ENCODE measurements around the gene BMPR1A. TPM values are rescaled to one million over a fixed set of nuclear protein-coding genes. Genes with fewer than 3 reads are reported as not detected.

BMPR1A gene
- total RNA-seq, 1 donor from 2014 or later: 11.8 TPM

- intact Hi-C loops (cut with micrococcal nuclease): no loop called here
- Mint-ChIP-seq H3K27me3 (peaks cover 3% of the 10 kb centered on the region), H3K4me1 (peaks cover 17% of the 10 kb centered on the region), H3K27ac (no peak overlapping the region), H3K9me3 (no peaks in the 10 kb centered on the region), H3K36me3 (ENCODE audit: low read depth) (no peaks in the 10 kb centered on the region), H3K4me3 (no peak overlapping the region)
- DNase-seq (no peak), ATAC-seq (ENCODE audit: low read depth) (no peak)
- CTCF ChIA-PET: no interaction called here
- TF ChIP-seq CTCF (IDR thresholded peaks at IDR 0.05): no peak
- POLR2A ChIA-PET: no interaction called here
Observed at GRCh38 chr10:86749854-86750253, 6.6 kb upstream of the BMPR1A start.

GRCh38 chr10:86751477-86751876 is 4.9 kb upstream of the BMPR1A start:
- ATAC-seq (ENCODE audit: low read depth): no peak
- peaks cover 5% of the 10 kb centered on the region for H3K27me3 Mint-ChIP-seq
- H3K9me3 Mint-ChIP-seq: no peaks in the 10 kb centered on the region
- H3K4me3 Mint-ChIP-seq: no peak overlapping the region
- no peak overlapping the region for H3K27ac Mint-ChIP-seq
- POLR2A ChIA-PET: no interaction called here
- intact Hi-C loops (cut with micrococcal nuclease): no loop called here
- no peak for DNase-seq
- CTCF ChIA-PET: no interaction called here
- no peaks in the 10 kb centered on the region for H3K36me3 Mint-ChIP-seq (ENCODE audit: low read depth)
- peaks cover 22% of the 10 kb centered on the region for H3K4me1 Mint-ChIP-seq
- no peak for TF ChIP-seq CTCF (IDR thresholded peaks at IDR 0.05)

GRCh38 chr10:86752311-86752710 is 4.1 kb upstream of the BMPR1A start:
- Mint-ChIP-seq H3K4me1 (peaks cover 23% of the 10 kb centered on the region), H3K9me3 (no peaks in the 10 kb centered on the region), H3K27ac (no peak overlapping the region), H3K4me3 (no peak overlapping the region), H3K27me3 (peaks cover 6% of the 10 kb centered on the region), H3K36me3 (ENCODE audit: low read depth) (peaks cover under 1% of the 10 kb centered on the region)
- no peak for TF ChIP-seq CTCF (IDR thresholded peaks at IDR 0.05)
- POLR2A ChIA-PET: no interaction called here
- ATAC-seq (ENCODE audit: low read depth) (no peak), DNase-seq (no peak)
- intact Hi-C loops (cut with micrococcal nuclease): no loop called here
- CTCF ChIA-PET: no interaction called here

- DNase-seq (no peak), ATAC-seq (ENCODE audit: low read depth) (no peak)
- POLR2A ChIA-PET: no interaction called here
- peaks cover 2% of the 10 kb centered on the region for H3K36me3 Mint-ChIP-seq (ENCODE audit: low read depth)
- no peak overlapping the region for H3K27ac Mint-ChIP-seq
- no peak for TF ChIP-seq CTCF (IDR thresholded peaks at IDR 0.05)
- peaks cover 8% of the 10 kb centered on the region for H3K27me3 Mint-ChIP-seq
- CTCF ChIA-PET: interaction anchor here (0.6 kb wide), 1 partner anchor 14 kb away, joined by 3 read pairs; no protein-coding TSS in a partner anchor
- intact Hi-C loops (cut with micrococcal nuclease): no loop called here
- no peaks in the 10 kb centered on the region for H3K9me3 Mint-ChIP-seq
- H3K4me1 Mint-ChIP-seq: peaks cover 25% of the 10 kb centered on the region
- H3K4me3 Mint-ChIP-seq: no peak overlapping the region
Observed at GRCh38 chr10:86753051-86753450, 3.4 kb upstream of the BMPR1A start.

- Mint-ChIP-seq H3K4me1 (peaks cover 32% of the 10 kb centered on the region), H3K4me3 (no peak overlapping the region), H3K27me3 (peaks cover 8% of the 10 kb centered on the region), H3K9me3 (no peaks in the 10 kb centered on the region), H3K27ac (no peak overlapping the region), H3K36me3 (ENCODE audit: low read depth) (peaks cover 2% of the 10 kb centered on the region)
- no peak for ATAC-seq (ENCODE audit: low read depth)
- intact Hi-C loops (cut with micrococcal nuclease): no loop called here
- POLR2A ChIA-PET: no interaction called here
- TF ChIP-seq CTCF (IDR thresholded peaks at IDR 0.05): no peak
- CTCF ChIA-PET: interaction anchor here (0.6 kb wide), 1 partner anchor 15 kb away, joined by 3 read pairs; no protein-coding TSS in a partner anchor
- DNase-seq: no peak
Observed at GRCh38 chr10:86753638-86754434, 2.6 kb upstream of the BMPR1A start.

Data from activated B cell treated with CpG ODN at 0.5 μM for 24 hours (primary cell).